Superior temporal gyrus (tissue), 1 donor: ENCODE data around the gene EVA1C.

Source experiments
- DNase-seq: peaks from one replicate; pipeline ENCODE4 v3.0.0-alpha.2; 2016; ENCODE audit errors: extremely low spot score

EVA1C gene

DNA sequence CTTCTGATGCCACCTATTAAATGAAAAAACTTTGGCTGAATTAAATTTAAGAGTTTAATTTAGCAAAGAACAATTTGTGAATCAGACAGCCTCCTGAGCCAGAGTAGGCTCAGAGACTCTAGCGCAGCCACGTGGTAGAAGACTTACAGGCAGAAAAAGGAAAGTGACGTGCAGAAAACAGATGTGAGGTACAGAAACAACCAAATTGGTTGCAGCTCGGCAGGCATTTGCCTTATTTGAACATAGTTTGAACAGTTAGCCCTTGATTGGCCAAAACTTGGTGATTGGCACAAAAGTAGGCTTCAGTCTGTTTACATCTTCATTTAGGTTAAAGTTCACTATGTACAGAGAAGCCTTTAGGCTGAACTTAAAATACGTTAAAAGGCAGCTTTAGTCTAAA lies 149.9 kb downstream of the EVA1C start:
- DNase-seq, result peak; percentile 38

DNA sequence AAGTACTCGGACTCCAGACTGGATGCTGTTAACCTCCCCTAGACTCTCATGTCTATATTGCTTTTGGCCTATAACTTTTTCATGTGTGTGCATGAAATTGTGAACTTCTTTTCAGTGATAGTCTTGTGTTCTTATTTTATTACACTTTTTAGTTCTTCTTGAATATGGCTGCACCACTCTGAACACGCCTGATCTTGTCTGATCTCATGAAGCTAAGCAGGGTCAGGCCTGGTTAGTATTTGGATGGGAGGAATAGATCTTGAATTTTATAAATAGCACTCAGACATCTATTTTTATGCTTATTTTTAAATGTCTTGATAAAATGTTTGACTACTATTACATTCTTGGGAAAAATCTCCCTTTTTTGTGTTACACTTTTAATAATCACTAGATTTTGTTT lies 150.4 kb downstream of the EVA1C start:
- DNase-seq, result no peak
